Mononuclear cell (primary cell): ENCODE measurements around the gene PI4KA. TPM values are rescaled to one million over a fixed set of nuclear protein-coding genes. Genes with fewer than 3 reads are reported as not detected.
"Not testable (repeated sequence)": the region's sequence is repeated elsewhere in the genome, so short reads cannot be mapped to it uniquely, and the experiment has no call there.

Source experiments
- H3K27me3 ChIP-seq: 2 replicates; pipeline ENCODE4 v1.6.0; 2011; ENCODE audit warnings: low read length, control low read depth; ENCODE audit not compliant: insufficient read depth
- H3K4me1 ChIP-seq: 2 replicates; pipeline ENCODE4 v1.5.1; 2011; ENCODE audit warnings: mild to moderate bottlenecking, low read length, control low read depth; ENCODE audit not compliant: insufficient read depth
- H3K4me3 ChIP-seq: 2 replicates; pipeline ENCODE4 v1.5.1; 2011; ENCODE audit warnings: mild to moderate bottlenecking, low read length, moderate library complexity
- H3K9me3 ChIP-seq: 2 replicates; pipeline ENCODE4 v1.5.1; 2011; ENCODE audit warnings: low read depth, mild to moderate bottlenecking, control low read depth, low read length
- total RNA-seq: library from RNA; depleted of rRNA; stranded (reverse); fragments of >200 nt; gene quantifications from one replicate; pipeline ENCODE4 v1.2.3, GENCODE V29; 2012

The PI4KA gene
- total RNA-seq, 1 donor = 83.0 TPM

DNA sequence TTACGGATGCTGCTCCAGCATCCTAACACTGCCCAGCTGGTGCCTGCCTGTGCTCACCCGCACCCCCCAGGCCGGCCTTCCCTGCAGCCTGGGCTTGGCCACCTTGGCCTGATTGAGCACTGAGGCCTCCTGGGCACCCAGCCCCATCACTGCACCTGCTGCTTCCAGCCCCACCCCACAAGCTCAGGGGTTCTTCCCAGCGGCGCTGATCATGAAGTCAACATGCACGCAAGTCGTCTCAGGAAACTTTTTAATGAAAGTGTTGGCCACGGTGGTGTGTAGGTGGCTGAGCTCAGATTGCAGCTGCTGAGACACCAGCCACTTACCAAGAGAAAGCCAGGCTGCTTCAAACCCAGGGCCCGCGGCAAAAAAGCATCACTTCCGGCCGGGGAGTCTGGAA is 163.4 kb downstream of the PI4KA start:
- not testable (repeated sequence) for H3K9me3 ChIP-seq, H3K4me1 ChIP-seq, H3K4me3 ChIP-seq, H3K27me3 ChIP-seq

DNA sequence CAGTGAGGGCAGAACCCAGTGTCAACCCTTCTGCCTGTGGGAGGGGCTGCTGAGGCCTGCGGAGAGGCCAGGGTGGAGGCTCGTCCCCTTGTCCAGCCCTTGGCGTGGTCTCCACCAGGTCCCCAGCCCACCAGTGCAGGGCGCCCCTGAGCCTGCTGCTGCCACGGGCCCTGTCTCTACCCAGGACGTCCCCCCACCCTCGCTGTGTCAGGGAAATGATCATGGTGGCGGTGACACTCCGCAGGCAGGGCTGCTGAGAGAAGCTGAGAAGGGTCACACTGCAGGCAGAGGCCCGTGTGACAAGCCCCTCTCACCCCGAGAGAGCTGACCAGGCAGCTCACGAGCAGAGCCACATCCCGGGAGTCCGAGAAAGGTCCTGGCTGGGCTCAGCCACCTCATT is 164.4 kb downstream of the PI4KA start:
- not testable (repeated sequence) for H3K4me3 ChIP-seq, H3K4me1 ChIP-seq, H3K27me3 ChIP-seq, H3K9me3 ChIP-seq

DNA sequence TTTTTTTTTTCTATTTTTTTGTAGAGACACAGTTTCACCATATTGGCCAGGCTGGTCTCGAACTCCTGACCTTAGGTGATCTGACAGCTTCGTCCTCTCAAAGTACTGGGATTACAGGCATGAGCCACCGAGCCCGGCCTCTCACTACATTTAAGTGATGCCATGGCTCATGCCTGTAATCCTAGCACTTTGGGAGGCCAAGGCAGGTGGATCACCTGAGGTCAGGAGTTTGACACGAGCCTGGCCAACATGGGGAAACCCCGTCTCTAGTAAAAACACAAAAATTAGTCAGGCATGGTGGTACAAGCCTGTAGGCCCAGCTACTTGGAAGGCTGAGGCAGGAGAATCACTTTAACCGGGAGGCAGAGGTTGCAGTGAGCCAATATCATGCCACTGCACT is 165.7 kb downstream of the PI4KA start:
- not testable (repeated sequence) for H3K4me3 ChIP-seq, H3K4me1 ChIP-seq, H3K9me3 ChIP-seq, H3K27me3 ChIP-seq

DNA sequence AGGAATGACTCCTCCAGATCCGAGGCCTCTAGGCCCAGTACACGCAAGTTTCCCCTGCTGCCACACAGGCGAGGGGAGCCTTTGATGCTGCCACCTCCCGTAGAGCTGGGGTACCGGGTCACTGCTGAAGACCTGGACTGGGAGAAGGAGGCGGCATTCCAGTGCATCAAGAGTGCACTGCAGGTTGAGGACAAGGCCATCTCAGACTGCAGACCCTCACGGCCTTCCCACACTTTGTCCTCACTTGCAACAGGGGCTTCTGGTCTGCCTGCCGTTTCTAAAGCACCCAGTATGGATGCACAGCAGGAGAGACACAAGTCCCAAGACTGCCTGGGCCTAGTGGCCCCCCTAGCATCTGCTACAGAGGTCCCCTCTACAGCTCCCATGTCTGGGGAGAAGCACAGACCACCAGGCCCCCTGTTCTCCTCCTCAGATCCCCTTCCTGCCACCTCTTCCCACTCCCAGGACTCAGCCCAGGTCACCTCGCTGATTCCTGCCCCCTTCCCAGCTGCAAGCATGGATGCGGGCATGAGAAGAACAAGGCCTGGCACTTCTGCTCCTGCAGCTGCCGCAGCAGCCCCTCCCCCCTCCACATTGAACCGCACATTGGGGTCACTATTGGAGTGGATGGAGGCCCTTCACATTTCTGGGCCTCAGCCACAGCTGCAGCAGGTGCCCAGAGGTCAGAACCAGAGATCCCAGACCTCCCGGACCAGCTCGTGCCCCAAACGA is 167.9 kb downstream of the PI4KA start:
- not testable (repeated sequence) for H3K4me3 ChIP-seq, H3K9me3 ChIP-seq, H3K4me1 ChIP-seq, H3K27me3 ChIP-seq

DNA sequence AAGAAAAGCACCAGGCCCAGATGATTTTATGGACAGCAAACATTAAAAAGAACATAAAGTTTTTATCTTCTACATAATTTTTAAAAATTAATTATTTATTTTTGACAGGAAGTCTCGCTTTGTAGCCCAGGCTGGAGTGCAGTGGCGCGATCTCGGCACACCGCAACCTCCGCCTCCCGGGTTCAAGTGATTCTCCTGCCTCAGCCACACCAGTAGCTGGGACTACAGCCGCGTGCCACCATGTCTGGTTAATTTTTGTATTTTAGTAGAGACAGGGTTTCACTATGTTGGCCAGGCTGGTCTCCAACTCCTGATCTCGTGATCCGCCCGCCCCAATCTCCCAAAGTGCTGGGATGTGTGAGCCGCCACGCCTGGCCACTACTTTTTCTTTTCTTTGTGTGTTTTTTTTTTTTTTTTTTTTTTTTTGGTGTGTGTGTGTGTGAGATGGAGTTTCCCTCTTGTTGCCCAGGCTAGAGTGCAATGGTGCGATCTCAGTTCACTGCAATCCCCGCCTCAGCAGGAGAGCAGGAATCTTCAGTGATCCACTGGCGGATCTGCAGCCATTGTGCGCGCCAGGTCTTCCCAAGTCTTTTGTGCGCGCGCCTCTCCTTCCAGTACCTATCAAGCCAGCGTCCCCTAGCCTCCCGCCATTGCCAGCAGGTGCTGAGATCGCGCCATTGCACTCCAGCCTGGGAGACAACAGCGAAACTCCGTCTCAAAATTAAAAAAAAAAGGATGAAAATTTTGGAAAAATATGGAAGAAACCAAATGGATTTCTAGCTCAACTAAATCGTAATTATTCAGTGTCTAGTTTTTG is 171.0 kb downstream of the PI4KA start:
- not testable (repeated sequence) for H3K9me3 ChIP-seq, H3K27me3 ChIP-seq, H3K4me3 ChIP-seq, H3K4me1 ChIP-seq

DNA sequence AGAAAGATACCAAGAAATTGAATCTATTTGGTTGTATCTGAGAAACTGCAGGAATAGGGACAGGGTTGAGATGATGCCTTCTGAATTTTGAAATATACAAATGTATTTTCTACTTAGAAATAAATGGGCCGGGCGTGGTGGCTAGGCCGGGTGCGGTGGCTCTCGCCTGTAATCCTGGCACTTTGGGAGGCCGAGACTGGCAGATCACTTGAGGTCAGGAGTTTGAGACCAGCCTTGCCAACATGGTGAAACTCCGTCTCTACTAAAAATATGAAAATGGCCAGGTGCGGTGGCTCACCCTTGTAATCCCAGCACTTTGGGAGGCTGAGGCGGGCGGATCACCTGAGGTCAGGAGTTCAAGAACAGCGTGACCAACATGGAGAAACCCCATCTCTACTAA is 172.8 kb downstream of the PI4KA start:
- not testable (repeated sequence) for H3K4me3 ChIP-seq, H3K9me3 ChIP-seq, H3K27me3 ChIP-seq, H3K4me1 ChIP-seq

DNA sequence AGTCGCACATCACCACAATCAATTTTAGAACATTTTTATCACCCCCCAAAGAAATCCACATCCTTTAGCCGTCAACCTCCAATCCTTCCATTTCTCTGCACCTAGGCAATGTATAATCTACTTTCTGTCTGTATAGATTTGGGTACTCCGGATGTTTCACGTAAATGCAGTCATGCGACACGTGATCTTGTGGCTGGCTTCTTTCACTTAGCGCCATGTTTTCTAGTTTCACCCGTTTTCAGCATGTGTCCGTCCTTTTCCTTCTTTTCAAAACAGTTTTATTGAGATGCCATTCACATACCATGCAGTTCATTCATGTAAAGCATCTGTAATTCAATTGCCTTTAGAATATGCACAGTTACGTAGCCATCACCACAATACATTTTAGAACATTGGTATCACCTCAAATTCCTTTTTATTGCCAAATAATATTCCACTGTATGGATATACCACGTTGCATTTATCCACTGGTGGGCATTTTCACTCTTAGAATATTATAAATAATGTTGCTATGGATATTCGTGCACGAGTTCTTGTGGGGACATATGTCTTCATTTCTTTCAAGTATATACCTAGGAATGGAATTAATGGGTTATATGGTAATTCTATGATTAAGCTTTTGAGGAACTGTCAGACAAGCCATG is 179.7 kb downstream of the PI4KA start:
- not testable (repeated sequence) for H3K4me1 ChIP-seq, H3K9me3 ChIP-seq, H3K4me3 ChIP-seq
- H3K27me3 ChIP-seq = peaks cover 24% of the 10 kb centered on the region

DNA sequence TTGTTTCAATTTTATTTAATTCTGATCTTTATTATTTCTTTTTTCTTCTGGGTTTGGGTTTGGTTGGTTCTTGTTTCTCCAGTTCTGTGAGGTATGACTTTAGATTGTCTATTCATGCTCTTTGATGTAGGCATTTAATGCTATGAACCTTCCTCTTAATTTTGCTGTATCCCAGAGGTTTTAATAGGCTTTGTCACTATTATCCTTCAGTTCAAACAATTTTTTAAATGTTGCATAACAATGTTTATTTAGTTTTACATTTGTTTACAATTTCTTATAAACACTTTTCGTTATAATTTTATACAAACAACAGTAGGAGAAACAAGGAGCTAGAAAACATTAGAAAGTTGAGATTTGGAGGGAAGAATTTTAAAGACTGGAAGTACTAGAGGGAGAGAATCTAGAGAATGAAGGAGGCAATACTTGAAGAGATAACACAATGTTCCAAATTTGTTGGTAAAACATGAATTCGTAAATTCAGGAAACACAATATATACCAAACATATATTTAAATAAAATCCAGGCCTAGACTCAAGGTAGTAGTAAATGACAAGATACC is 180.8 kb downstream of the PI4KA start:
- Histone ChIP-seq H3K4me1 (no peaks in the 10 kb centered on the region), H3K27me3 (peaks cover 31% of the 10 kb centered on the region), H3K9me3 (no peaks in the 10 kb centered on the region), H3K4me3 (no peak overlapping the region)

DNA sequence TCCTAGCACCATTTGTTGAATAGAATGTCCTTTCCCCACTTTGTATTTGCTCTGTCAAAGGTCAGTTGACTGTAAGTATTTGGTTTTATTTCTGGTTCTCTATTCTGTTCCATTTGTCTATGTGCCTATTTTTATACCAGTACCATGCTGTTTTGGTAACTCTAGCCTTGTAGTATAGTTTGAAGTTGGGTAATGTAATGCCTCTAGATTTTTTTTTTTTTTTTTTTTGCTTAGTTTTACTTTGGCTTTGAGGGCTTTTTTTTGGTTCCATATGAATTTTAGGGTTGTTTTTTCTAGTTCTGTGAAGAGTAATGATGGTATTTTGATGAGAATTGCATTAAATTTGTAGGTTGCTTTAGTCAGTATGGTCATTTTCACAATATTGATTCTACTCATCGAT is 183.0 kb downstream of the PI4KA start:
- not testable (repeated sequence) for H3K9me3 ChIP-seq, H3K4me3 ChIP-seq, H3K4me1 ChIP-seq
- H3K27me3 ChIP-seq = peaks cover 43% of the 10 kb centered on the region

DNA sequence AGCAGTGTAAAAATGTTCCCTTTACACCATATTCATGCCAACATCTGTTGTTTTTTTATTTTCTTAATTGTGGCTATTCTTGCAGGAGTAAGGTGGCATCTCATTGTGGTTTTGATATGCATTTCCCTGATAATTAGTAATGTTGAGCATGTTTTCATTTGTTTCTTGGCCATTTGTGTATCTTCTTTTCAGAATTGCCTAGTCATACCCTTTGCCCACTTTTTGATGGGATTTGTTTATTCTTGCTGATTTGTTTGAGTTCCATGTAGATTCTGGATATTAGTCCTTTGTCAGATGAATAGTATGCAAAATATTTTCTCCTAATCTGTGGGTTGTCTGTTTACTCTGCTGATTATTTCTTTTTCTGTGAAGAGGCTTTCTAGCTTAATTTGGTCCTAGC is 183.6 kb downstream of the PI4KA start:
- Histone ChIP-seq H3K9me3 (no peaks in the 10 kb centered on the region), H3K27me3 (peaks cover 43% of the 10 kb centered on the region), H3K4me3 (no peak overlapping the region), H3K4me1 (no peaks in the 10 kb centered on the region)

DNA sequence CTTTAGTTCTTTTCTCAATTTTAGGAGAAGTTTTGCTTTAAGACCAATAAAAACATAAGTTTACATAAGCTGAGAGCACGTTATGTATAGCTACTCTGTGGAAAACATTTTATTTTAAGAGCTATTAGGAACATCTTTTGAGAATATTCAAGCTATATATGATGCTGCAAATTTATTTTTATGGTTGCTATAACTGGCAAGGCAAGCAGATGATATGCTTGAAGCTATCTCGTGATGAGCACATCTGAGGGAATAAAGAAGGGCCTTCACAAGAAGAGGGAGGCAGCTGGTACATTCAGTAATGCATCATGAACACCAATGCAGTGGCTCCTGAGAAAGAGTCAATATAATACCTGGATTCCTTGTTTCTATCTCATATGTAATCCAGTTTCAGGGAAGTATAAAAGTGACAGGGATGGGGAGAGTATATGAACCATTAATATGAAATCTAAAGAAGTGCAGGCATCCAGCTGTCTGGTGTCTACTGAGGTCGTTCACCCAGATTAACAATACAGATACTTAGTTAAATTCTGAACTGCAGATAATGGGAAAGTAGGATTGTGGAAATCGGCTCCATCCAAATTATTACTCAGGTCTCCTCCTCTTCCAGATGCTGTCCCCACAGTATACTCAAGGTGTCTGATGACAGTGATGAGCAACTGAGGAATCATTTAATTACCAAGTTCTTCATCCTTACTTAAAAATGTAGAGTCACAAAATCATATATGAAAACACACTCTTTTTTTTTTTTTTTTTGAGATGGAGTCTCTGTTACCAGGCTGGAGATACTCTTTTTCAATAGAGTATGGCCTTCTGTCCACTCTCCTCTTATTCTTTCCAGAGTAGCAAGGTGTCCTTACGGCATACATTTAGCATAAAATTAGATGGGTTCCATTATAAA is 185.1 kb downstream of the PI4KA start:
- H3K4me1 ChIP-seq = no peaks in the 10 kb centered on the region
- H3K4me3 ChIP-seq = no peak overlapping the region
- no peaks in the 10 kb centered on the region for H3K9me3 ChIP-seq
- peaks cover 43% of the 10 kb centered on the region for H3K27me3 ChIP-seq

DNA sequence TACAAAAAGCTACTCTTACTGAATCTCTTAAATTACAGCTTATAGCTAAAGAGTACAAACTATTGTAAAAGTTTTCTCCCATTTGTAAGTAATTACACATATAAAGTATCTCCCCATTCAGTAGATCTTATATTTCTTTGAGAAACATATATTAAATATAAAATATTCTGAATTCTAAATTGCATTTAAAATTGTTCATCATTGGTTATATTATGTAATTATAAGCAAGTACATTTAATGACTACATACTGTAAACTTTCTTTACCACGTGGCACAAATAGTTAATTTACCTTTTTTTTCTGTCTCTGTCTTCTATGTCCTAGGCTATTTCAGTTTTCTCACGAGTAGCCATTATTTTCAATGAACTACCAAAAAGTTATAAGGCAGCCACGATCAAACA is 185.9 kb downstream of the PI4KA start:
- Histone ChIP-seq H3K4me3 (no peak overlapping the region), H3K9me3 (no peaks in the 10 kb centered on the region), H3K4me1 (no peaks in the 10 kb centered on the region), H3K27me3 (peaks cover 43% of the 10 kb centered on the region)

DNA sequence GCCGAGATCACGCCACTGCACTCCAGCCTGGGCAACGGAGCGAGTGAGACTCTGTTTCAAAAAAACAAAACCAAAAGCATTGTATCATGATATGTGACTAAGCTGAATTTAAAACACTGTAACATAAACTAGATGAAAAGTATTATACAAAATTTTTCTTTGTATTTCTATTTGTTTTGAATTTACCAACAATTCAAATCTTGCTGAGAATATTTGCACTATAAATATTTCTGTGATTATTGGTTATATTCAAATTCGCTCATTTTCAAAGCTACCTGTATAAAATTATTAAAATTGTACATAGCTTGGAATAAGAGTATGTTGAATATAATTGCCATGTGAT is 186.6 kb downstream of the PI4KA start:
- no peaks in the 10 kb centered on the region for H3K9me3 ChIP-seq
- peaks cover 43% of the 10 kb centered on the region for H3K27me3 ChIP-seq
- no peaks in the 10 kb centered on the region for H3K4me1 ChIP-seq
- H3K4me3 ChIP-seq = no peak overlapping the region

DNA sequence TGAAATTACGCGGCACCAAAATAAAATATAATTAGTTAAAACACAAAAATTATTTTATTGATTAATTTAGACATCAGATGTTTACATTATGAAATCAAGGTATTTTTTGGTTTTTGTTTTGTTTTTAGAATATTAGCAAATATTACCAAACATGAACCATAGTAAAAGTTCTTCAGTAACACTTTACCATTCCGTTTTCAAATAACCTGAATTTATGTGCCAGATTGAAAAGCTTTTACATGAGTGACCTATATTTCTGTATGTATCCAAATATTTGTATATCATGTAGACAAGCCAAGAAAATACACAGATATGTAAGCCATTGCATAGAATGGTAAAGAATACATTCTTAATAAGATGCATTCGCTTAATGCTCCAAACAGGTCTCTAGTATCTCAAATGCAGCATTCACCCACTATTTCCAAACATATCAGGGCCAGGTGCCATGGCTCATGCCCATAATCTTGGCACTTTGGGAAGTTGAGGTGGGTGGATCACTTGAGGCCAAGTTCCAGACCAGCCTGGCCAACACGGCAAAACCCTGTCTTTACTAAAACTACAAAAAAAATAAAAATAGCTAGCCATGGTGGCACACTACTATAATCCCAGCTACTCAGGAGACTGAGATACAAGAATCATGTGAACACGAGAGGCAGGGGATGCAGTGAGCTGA is 187.1 kb downstream of the PI4KA start:
- Histone ChIP-seq H3K27me3 (peaks cover 39% of the 10 kb centered on the region), H3K4me3 (no peak overlapping the region), H3K9me3 (no peaks in the 10 kb centered on the region), H3K4me1 (no peaks in the 10 kb centered on the region)
